ENCODE data around the gene TRIM16. TPM values are rescaled to one million over a fixed set of nuclear protein-coding genes. Genes with fewer than 3 reads are reported as not detected.

Gene TRIM16
- total RNA-seq = 43.2 and 70.1 TPM in 2 replicates

DNA sequence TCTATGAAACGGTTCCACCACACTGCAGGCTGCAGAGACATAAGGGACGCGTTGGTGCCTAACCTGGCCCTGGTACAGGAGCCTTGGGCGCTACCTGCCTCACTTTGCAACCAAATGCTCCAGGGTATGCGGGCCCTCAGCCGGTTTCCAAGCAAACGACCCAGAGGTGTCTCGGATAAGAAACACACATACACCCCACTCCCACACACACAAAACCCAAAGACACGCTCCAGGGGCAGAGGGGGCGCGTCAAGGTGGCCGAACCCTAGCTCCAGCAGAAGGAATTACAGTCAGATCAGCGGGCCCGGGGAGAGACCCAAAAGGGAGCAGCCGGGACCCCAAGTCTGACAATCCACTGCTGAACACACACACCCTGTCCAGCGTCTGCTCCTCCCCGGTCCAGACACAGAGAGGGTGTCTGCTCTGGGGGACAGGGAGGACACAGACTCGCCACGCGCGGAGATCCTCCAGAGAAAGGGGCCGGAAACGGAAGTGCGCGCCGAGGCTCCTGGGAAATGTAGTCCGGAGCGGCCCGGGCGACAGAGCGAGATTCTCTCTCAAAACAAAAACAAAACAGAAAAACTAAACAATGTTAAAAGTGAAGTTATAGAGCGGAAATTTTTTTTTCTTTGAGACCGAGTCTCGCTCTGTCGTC, at the start of gene TRIM16:
Gene TRIM16 (minus strand): TSS at position 488 of the 655 bp plus-strand sequence. CDS start 32,702 bp downstream, outside the sequence.

DNA sequence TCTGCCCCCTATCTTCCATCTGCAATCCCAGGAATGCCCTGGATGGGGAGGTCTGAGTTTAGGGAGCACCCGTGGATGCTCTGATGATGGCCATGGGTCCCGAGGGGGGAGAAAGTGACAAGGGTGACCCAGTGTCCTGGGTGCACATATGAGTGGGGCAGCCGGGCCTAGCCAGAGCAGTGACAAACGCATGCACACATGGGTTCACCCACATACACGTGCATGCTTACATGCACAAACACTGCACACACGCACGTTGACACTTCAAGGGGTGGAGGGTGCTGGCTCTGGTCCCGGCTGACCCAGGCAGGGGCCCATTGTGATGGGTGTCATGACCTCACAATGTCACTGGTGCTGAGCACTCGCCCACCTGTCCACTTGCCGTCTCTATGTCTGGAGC, 47.8 kb upstream of the TRIM16 start, which contains the start of gene TBC1D26:
Gene TBC1D26 (plus strand): TSS at position 384 of the 400 bp plus-strand sequence. CDS start 3,066 bp downstream, outside the sequence.

DNA sequence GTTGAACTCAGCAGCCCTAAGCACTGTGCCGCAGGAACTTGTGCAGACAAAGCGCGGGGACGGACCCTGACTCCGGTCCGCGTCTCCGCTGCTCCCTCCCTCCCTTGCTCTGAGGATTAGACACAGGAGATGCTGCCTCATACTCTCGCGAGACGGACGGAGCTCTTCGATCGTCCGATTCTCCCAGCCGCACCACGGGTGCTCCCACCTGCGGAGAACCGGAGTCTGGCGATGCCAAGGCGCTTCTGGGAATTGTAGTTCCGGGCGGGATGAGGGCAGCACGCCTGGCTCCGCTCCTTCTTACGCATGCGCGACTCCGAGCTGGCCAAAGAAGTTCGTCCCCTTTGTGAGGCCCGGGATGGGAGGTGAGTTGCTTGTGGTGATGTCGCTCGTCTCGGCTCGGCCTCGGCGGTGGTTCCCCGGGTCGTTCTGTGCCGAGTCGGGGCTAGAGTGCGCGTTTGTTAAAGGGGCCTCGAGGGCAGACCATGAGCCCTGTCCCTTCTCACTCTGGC, 15.4 kb upstream of the TRIM16 start, which contains the start of gene ZNF286A:
Gene ZNF286A (plus strand): TSS at position 340 of the 512 bp plus-strand sequence. CDS start 578 bp downstream, outside the sequence.

DNA sequence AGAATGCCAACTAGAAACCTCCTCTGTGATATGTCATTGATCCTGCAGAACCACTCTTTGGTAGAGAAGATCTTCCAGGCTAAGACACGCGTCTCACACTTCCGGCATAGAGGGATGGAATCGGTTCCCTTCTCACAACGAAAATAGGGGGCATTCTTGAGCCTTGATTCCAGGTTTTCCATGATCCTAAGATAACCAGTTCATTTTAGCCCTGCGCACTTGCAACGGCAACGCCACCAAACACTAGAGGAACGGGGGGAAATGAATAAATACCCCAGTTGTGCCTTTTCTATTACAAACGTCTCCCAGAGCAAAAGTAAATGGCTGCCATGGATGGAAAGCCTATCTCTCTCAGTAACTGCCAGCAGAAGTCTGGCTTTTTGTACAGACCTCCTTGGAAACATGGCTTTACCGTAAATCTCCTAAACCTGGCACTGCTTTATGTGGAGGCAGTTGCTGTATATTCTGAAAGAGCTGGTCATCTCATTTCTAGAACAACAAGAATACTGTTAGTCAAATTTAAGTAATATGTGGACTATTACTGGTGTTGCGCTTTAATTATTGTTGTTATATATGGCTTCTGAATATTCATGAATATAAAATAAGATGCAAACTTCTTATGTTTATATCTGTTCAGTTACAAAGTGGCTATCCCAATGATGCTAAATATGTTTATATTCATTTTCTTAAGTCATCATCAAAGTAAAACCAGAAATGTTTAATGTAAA, 64.6 kb downstream of the TRIM16 start, which contains the start of gene FBXW10B:
Gene FBXW10B (minus strand): TSS at position 374 of the 728 bp plus-strand sequence. CDS start 192 bp downstream, at position 182.

Other genes starting within 250 kb of the TRIM16 start
- 2.1 and 4.1 TPM in 2 replicates for gene CDRT4, start 216.7 kb downstream of the TRIM16 start, total RNA-seq
- 24.2 and 47.6 TPM in 2 replicates for gene TVP23C, start 120.8 kb downstream of the TRIM16 start, total RNA-seq
- 0.62 and 0.89 TPM in 2 replicates for gene FBXW10B, start 64.6 kb downstream of the TRIM16 start, total RNA-seq
- gene ZNF286A, start 15.4 kb upstream of the TRIM16 start, total RNA-seq = 35.9 and 48.5 TPM in 2 replicates
- gene TBC1D26, start 48.0 kb upstream of the TRIM16 start, total RNA-seq = under 0.01 TPM in 2 replicates

All from uterine smooth muscle cell (primary cell).